Measurements from ENCODE around the gene TXN2. TPM values are rescaled to one million over a fixed set of nuclear protein-coding genes. Genes with fewer than 3 reads are reported as not detected.
"Not testable (repeated sequence)": the region's sequence is repeated elsewhere in the genome, so short reads cannot be mapped to it uniquely, and the experiment has no call there.

Gene TXN2
- total RNA-seq, 2 donors from 2014 or later, result 26.7 to 31.4 TPM

DNA sequence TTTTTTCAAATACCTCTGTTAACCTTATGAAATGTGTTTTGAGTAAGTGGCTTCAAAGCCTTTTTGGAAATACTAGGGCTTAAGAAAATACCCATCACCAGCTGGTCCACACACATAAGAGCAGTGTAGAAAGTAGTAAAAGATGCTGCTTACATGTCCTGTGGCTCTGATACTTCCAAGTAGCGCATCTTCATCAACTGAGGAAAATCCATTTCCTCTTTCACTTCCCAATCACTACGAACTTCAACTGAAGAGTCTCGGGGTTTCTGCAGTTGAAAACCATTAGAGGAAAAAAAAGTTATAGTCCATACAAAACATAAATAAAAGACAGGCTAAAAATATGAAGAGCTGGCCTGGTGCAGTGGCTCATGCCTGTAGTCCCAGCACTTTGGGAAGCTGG is 39.0 kb upstream of the TXN2 start:
- Histone ChIP-seq H3K9me3 (no peaks in the 10 kb centered on the region), H3K4me1 (ENCODE audit: control insufficient read depth in 1 of 2, low read depth in 2 of 2) (no peaks in the 10 kb centered on the region), H3K27ac (no peak overlapping the region), H3K36me3 (peaks cover 98% of the 10 kb centered on the region), H3K4me3 (no peak overlapping the region), H3K27me3 (replicated peaks; ENCODE audit: insufficient read depth) (no peaks in the 10 kb centered on the region)
- no peak for ATAC-seq (ENCODE audit: insufficient number of reproducible peaks, low FRiP score, low read depth)
- DNase-seq (ENCODE audit: low spot score), result no peak
- TF ChIP-seq, protein P1, sequence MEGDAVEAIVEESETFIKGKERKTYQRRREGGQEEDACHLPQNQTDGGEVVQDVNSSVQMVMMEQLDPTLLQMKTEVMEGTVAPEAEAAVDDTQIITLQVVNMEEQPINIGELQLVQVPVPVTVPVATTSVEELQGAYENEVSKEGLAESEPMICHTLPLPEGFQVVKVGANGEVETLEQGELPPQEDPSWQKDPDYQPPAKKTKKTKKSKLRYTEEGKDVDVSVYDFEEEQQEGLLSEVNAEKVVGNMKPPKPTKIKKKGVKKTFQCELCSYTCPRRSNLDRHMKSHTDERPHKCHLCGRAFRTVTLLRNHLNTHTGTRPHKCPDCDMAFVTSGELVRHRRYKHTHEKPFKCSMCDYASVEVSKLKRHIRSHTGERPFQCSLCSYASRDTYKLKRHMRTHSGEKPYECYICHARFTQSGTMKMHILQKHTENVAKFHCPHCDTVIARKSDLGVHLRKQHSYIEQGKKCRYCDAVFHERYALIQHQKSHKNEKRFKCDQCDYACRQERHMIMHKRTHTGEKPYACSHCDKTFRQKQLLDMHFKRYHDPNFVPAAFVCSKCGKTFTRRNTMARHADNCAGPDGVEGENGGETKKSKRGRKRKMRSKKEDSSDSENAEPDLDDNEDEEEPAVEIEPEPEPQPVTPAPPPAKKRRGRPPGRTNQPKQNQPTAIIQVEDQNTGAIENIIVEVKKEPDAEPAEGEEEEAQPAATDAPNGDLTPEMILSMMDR (IDR thresholded peaks at IDR 0.05), result no peak

DNA sequence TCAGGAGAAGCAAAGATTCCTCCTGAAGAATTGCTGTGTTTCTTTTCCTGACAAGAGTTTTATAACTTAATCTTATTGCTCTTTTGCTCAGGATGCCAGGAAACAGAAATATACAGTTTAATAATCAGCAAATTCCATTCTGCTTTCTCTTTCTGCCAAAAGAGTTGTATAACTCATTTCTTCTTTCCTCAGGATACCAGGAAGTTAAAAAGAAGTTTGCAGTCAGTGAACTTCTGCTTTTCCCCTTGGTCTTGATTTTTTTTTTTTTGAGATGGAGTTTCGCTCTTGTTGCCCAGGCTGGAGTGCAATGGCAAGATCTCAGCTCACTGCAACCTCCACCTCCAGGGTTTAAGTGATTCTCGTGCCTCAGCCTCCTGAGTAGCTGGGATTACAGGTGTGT is 38.5 kb upstream of the TXN2 start:
- H3K27me3 ChIP-seq (replicated peaks; ENCODE audit: insufficient read depth); H3K4me3 ChIP-seq; H3K27ac ChIP-seq; DNase-seq (ENCODE audit: low spot score); H3K9me3 ChIP-seq; ATAC-seq (ENCODE audit: insufficient number of reproducible peaks, low FRiP score, low read depth); H3K4me1 ChIP-seq (ENCODE audit: control insufficient read depth in 1 of 2, low read depth in 2 of 2): not testable (repeated sequence)
- peaks cover 97% of the 10 kb centered on the region for H3K36me3 ChIP-seq

DNA sequence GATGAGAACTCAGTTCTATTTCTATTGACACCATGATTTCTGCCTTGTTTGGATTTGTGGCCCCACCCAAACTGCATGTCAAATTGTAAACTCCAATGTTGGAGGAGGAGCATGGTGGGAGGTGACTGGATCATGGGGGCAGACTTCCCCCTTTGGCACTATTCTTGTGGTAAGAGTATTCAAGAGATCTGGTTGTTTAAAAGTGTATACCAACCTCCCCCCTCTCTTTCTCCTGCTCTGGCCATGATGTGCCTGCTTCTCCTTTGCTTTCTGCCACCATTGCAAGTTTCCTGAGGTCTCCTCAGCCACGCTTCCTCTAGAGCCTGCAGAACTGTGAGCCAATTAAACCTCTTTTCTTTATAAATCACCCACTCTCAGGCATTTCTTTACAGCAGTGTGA is 33.3 kb upstream of the TXN2 start:
- Histone ChIP-seq H3K4me1 (ENCODE audit: control insufficient read depth in 1 of 2, low read depth in 2 of 2) (no peaks in the 10 kb centered on the region), H3K27me3 (replicated peaks; ENCODE audit: insufficient read depth) (no peaks in the 10 kb centered on the region), H3K4me3 (no peak overlapping the region), H3K9me3 (no peaks in the 10 kb centered on the region), H3K36me3 (peaks cover 87% of the 10 kb centered on the region), H3K27ac (no peak overlapping the region)
- TF ChIP-seq, protein P1 (IDR thresholded peaks at IDR 0.05), result no peak
- ATAC-seq (ENCODE audit: insufficient number of reproducible peaks, low FRiP score, low read depth) (no peak), DNase-seq (ENCODE audit: low spot score) (no peak)

DNA sequence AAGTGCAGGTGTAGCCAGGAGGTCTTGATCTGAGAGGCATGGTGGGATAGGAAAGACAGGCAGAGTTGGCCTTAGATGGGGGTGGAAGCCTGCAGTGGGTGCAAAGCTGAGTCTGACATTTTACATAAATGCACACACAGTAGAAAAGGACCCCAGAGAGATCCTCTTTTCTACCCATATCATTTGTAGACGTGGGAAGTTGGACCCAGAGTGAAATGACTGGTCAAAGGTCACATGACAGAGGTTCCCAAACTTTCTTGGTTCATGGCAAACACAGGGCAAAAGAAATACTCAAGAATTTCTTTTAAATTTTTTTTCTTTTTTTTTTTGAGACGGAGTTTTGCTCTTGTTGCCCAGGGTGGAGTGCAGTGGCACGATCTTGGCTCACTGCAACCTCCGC is 31.6 kb upstream of the TXN2 start:
- H3K4me1 ChIP-seq (ENCODE audit: control insufficient read depth in 1 of 2, low read depth in 2 of 2), result peaks cover 0 to 6% of the 10 kb centered on the region in 2 donors
- no peaks in the 10 kb centered on the region for H3K27me3 ChIP-seq (replicated peaks; ENCODE audit: insufficient read depth)
- no peak for DNase-seq (ENCODE audit: low spot score)
- TF ChIP-seq, protein P1 (IDR thresholded peaks at IDR 0.05), result no peak
- ATAC-seq (ENCODE audit: insufficient number of reproducible peaks, low FRiP score, low read depth), result no peak
- H3K27ac ChIP-seq, result no peak overlapping the region
- no peaks in the 10 kb centered on the region for H3K9me3 ChIP-seq
- H3K4me3 ChIP-seq, result no peak overlapping the region
- peaks cover 70% of the 10 kb centered on the region for H3K36me3 ChIP-seq

DNA sequence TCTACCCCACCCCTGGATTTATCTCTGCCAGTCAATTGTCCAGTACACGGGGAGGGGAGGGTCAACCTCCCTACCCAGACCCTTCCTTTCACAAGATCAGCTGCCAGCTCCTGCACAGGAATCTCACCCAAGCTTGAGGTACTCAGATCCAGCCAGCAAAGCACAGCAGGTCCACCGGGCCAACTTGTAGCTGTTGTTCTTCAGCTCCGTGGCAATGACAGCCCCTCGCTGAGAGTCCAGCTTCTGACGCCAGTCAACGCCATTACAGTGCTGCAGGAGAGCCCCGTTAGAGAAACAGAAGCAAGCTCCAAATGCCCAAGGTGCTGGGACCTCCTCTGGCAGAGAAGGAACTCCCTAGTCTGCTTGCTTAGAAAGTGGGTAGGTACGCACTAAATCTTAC is 30.9 kb upstream of the TXN2 start:
- ATAC-seq (ENCODE audit: insufficient number of reproducible peaks, low FRiP score, low read depth) (no peak), DNase-seq (ENCODE audit: low spot score) (no peak)
- Histone ChIP-seq H3K4me1 (ENCODE audit: control insufficient read depth in 1 of 2, low read depth in 2 of 2) (peaks cover 3 to 10% of the 10 kb centered on the region in 2 donors), H3K9me3 (no peaks in the 10 kb centered on the region), H3K4me3 (no peak overlapping the region), H3K27me3 (replicated peaks; ENCODE audit: insufficient read depth) (no peaks in the 10 kb centered on the region), H3K27ac (no peak overlapping the region), H3K36me3 (peaks cover 64% of the 10 kb centered on the region)
- TF ChIP-seq, protein P1 (IDR thresholded peaks at IDR 0.05), result no peak
